HG03521 (cell line): ENCODE measurements around the gene GUF1.

Experiments used
- ATAC-seq: cut with Tn5 transposase; IDR thresholded peaks from one replicate; pipeline ENCODE4 v1.9.1; 2021; ENCODE audit warnings: mild to moderate bottlenecking, moderate library complexity; ENCODE audit not compliant: unreplicated experiment

GUF1 gene

GRCh38 chr4:44678094-44679041, at the start of gene GUF1:
Gene GUF1, plus strand, starts transcription at chr4:44678420. Its CDS starts 203 bp downstream, at chr4:44678623.
- peak; percentile 94 for ATAC-seq

- peak; percentile 91 for ATAC-seq
Observed at GRCh38 chr4:44629280-44629866, 48.8 kb upstream of the GUF1 start.

GRCh38 chr4:44632089-44632488, 46.1 kb upstream of the GUF1 start:
- ATAC-seq = no peak

GRCh38 chr4:44632733-44633132, 45.5 kb upstream of the GUF1 start:
- ATAC-seq = no peak

- no peak for ATAC-seq
Observed at GRCh38 chr4:44638091-44638490, 40.1 kb upstream of the GUF1 start.

- no peak for ATAC-seq
Observed at GRCh38 chr4:44646151-44646550, 32.1 kb upstream of the GUF1 start.

GRCh38 chr4:44651425-44651824, 26.8 kb upstream of the GUF1 start, which contains the start of gene YIPF7:
Gene YIPF7, minus strand, starts transcription at chr4:44651625. Its CDS starts 1,525 bp downstream, at chr4:44650100.
- ATAC-seq = no peak

GRCh38 chr4:44652002-44652401, 26.2 kb upstream of the GUF1 start:
- ATAC-seq = no peak

- ATAC-seq = no peak
Observed at GRCh38 chr4:44660396-44660795, 17.8 kb upstream of the GUF1 start.

- peak; percentile 5 for ATAC-seq
Observed at GRCh38 chr4:44661940-44662622, 16.1 kb upstream of the GUF1 start.

GRCh38 chr4:44662623-44663005, 15.6 kb upstream of the GUF1 start:
- peak; percentile 68 for ATAC-seq

- no peak for ATAC-seq
Observed at GRCh38 chr4:44663539-44664263, 14.5 kb upstream of the GUF1 start.

- ATAC-seq = no peak
Observed at GRCh38 chr4:44668526-44668925, 9.7 kb upstream of the GUF1 start.

- no peak for ATAC-seq
Observed at GRCh38 chr4:44670506-44671199, 7.6 kb upstream of the GUF1 start.

- no peak for ATAC-seq
Observed at GRCh38 chr4:44671636-44672035, 6.6 kb upstream of the GUF1 start.

- no peak for ATAC-seq
Observed at GRCh38 chr4:44674471-44674870, 3.7 kb upstream of the GUF1 start.

- ATAC-seq = no peak
Observed at GRCh38 chr4:44675366-44675765, 2.9 kb upstream of the GUF1 start.

- no peak for ATAC-seq
Observed at GRCh38 chr4:44679060-44679459, 840 bp downstream of the GUF1 start.

- ATAC-seq = no peak
Observed at GRCh38 chr4:44684648-44685047, 6.4 kb downstream of the GUF1 start.

- ATAC-seq = no peak
Observed at GRCh38 chr4:44700427-44700826, 22.2 kb downstream of the GUF1 start.
